ENCODE results near the gene ZNF213.

GRCh38 chr16:3152027-3152276, 17.1 kb downstream of the ZNF213 start:
- TF ChIP-seq HDGF (IDR thresholded peaks at IDR 0.05; ENCODE audit: borderline replicate concordance) (no peak), FOXA1 (IDR thresholded peaks at IDR 0.05) (no peak), ELF4 (IDR thresholded peaks at IDR 0.05) (no peak), TARDBP (IDR thresholded peaks at IDR 0.05) (no peak), SUZ12 (IDR thresholded peaks at IDR 0.05) (no peak), ARNT (IDR thresholded peaks at IDR 0.05) (no peak), NFRKB (IDR thresholded peaks at IDR 0.05) (no peak), L3MBTL2 (conservative IDR thresholded peaks at IDR 0.05) (no peak), PKNOX1 (IDR thresholded peaks at IDR 0.05) (no peak), ZNF384 (IDR thresholded peaks at IDR 0.05) (no peak)

All from HEK293T (cell line).